Esophagus squamous epithelium (tissue), 4 donors: ENCODE results near the gene SLC4A7.

Experiments
- POLR2A ChIP-seq, 4 donors: fragments of 450-650 bp; IDR thresholded peaks; one replicate each; pipeline ENCODE4 v1.6.1; 2017; ENCODE audit warnings: antibody characterized with exemption in 4 of 4, mild to moderate bottlenecking in 4 of 4, moderate library complexity in 3 of 4
- TF ChIP-seq, protein P1 (sequence below), 6 experiments: fragments of 450-650 bp in 4 of 6; fragments of 200-600 bp in 2 of 6; sonication (generic) in 2 of 6; IDR thresholded peaks; one replicate each; pipeline ENCODE4 v1.5.1; 2016 to 2019; ENCODE audit warnings: antibody characterized with exemption in 6 of 6, mild to moderate bottlenecking in 4 of 6, moderate library complexity in 4 of 6

DNA sequence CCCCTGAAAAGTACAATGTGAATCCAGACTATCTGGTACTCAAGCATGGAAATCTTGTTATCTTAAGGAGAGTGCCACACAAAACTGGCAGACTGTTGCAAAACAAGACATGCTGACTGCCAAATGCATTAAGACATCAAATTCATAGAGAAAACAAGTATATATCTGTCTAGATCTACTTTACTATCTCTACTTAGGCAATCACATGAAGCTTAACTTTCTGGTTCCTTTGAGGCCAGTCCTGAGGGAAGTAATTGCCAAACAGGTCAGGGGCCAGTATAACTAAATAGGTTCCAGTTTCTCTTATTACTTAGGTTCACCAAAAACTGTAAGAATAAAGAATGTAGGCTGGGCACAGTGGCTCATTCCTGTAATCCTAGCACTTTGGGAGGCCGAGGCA is 15.9 kb upstream of the SLC4A7 start:
- TF ChIP-seq POLR2A (IDR thresholded peaks at IDR 0.05): no peak
- TF ChIP-seq, protein P1, sequence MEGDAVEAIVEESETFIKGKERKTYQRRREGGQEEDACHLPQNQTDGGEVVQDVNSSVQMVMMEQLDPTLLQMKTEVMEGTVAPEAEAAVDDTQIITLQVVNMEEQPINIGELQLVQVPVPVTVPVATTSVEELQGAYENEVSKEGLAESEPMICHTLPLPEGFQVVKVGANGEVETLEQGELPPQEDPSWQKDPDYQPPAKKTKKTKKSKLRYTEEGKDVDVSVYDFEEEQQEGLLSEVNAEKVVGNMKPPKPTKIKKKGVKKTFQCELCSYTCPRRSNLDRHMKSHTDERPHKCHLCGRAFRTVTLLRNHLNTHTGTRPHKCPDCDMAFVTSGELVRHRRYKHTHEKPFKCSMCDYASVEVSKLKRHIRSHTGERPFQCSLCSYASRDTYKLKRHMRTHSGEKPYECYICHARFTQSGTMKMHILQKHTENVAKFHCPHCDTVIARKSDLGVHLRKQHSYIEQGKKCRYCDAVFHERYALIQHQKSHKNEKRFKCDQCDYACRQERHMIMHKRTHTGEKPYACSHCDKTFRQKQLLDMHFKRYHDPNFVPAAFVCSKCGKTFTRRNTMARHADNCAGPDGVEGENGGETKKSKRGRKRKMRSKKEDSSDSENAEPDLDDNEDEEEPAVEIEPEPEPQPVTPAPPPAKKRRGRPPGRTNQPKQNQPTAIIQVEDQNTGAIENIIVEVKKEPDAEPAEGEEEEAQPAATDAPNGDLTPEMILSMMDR (IDR thresholded peaks at IDR 0.05): no peak
